ENCODE results near the gene GBA3.

Gene GBA3

GRCh38 chr4:22672944-22673343, 19.8 kb upstream of the GBA3 start:
- Histone ChIP-seq H3K9me3 (replicated peaks; ENCODE audit: low read length) (no peaks in the 10 kb centered on the region), H3K4me3 (ENCODE audit: low read length) (no peak overlapping the region), H3K4me1 (ENCODE audit: control insufficient read depth, insufficient read depth, low read length) (peaks cover 5% of the 10 kb centered on the region), H3K27me3 (ENCODE audit: control insufficient read depth, insufficient read depth, low read length) (no peaks in the 10 kb centered on the region), H3K9ac (ENCODE audit: low read depth, low read length) (no peak overlapping the region), H3K4me2 (ENCODE audit: low read length) (no peak overlapping the region), H3K36me3 (ENCODE audit: insufficient read depth, low read length) (no peaks in the 10 kb centered on the region)

GRCh38 chr4:22674700-22675099, 18.0 kb upstream of the GBA3 start:
- H3K9ac ChIP-seq (ENCODE audit: low read depth, low read length), result no peak overlapping the region
- no peaks in the 10 kb centered on the region for H3K36me3 ChIP-seq (ENCODE audit: insufficient read depth, low read length)
- no peaks in the 10 kb centered on the region for H3K4me1 ChIP-seq (ENCODE audit: control insufficient read depth, insufficient read depth, low read length)
- no peaks in the 10 kb centered on the region for H3K9me3 ChIP-seq (replicated peaks; ENCODE audit: low read length)
- H3K27me3 ChIP-seq (ENCODE audit: control insufficient read depth, insufficient read depth, low read length), result no peaks in the 10 kb centered on the region
- H3K4me2 ChIP-seq (ENCODE audit: low read length), result no peak overlapping the region
- H3K4me3 ChIP-seq (ENCODE audit: low read length), result no peak overlapping the region

GRCh38 chr4:22676063-22676462, 16.7 kb upstream of the GBA3 start:
- Histone ChIP-seq H3K9me3 (replicated peaks; ENCODE audit: low read length) (no peaks in the 10 kb centered on the region), H3K4me1 (ENCODE audit: control insufficient read depth, insufficient read depth, low read length) (no peaks in the 10 kb centered on the region), H3K4me3 (ENCODE audit: low read length) (no peak overlapping the region), H3K4me2 (ENCODE audit: low read length) (no peak overlapping the region), H3K9ac (ENCODE audit: low read depth, low read length) (no peak overlapping the region), H3K36me3 (ENCODE audit: insufficient read depth, low read length) (no peaks in the 10 kb centered on the region), H3K27me3 (ENCODE audit: control insufficient read depth, insufficient read depth, low read length) (no peaks in the 10 kb centered on the region)

- Histone ChIP-seq H3K9ac (ENCODE audit: low read depth, low read length) (no peak overlapping the region), H3K4me2 (ENCODE audit: low read length) (no peak overlapping the region), H3K4me1 (ENCODE audit: control insufficient read depth, insufficient read depth, low read length) (no peaks in the 10 kb centered on the region), H3K9me3 (replicated peaks; ENCODE audit: low read length) (no peaks in the 10 kb centered on the region), H3K4me3 (ENCODE audit: low read length) (no peak overlapping the region), H3K27me3 (ENCODE audit: control insufficient read depth, insufficient read depth, low read length) (no peaks in the 10 kb centered on the region), H3K36me3 (ENCODE audit: insufficient read depth, low read length) (no peaks in the 10 kb centered on the region)
Observed at GRCh38 chr4:22677780-22678179, 15.0 kb upstream of the GBA3 start.

GRCh38 chr4:22678940-22679854, 13.5 kb upstream of the GBA3 start:
- H3K4me3 ChIP-seq (ENCODE audit: low read length), result no peak overlapping the region
- no peaks in the 10 kb centered on the region for H3K36me3 ChIP-seq (ENCODE audit: insufficient read depth, low read length)
- no peaks in the 10 kb centered on the region for H3K9me3 ChIP-seq (replicated peaks; ENCODE audit: low read length)
- no peaks in the 10 kb centered on the region for H3K4me1 ChIP-seq (ENCODE audit: control insufficient read depth, insufficient read depth, low read length)
- H3K27me3 ChIP-seq (ENCODE audit: control insufficient read depth, insufficient read depth, low read length), result peaks cover 4% of the 10 kb centered on the region
- H3K4me2 ChIP-seq (ENCODE audit: low read length), result no peak overlapping the region
- H3K9ac ChIP-seq (ENCODE audit: low read depth, low read length), result no peak overlapping the region

GRCh38 chr4:22680065-22680642, 12.6 kb upstream of the GBA3 start:
- Histone ChIP-seq H3K4me1 (ENCODE audit: control insufficient read depth, insufficient read depth, low read length) (no peaks in the 10 kb centered on the region), H3K4me3 (ENCODE audit: low read length) (no peak overlapping the region), H3K36me3 (ENCODE audit: insufficient read depth, low read length) (no peaks in the 10 kb centered on the region), H3K9ac (ENCODE audit: low read depth, low read length) (no peak overlapping the region), H3K9me3 (replicated peaks; ENCODE audit: low read length) (no peaks in the 10 kb centered on the region), H3K27me3 (ENCODE audit: control insufficient read depth, insufficient read depth, low read length) (peaks cover 13% of the 10 kb centered on the region), H3K4me2 (ENCODE audit: low read length) (no peak overlapping the region)

GRCh38 chr4:22683726-22684125, 9.0 kb upstream of the GBA3 start:
- Histone ChIP-seq H3K4me2 (ENCODE audit: low read length) (no peak overlapping the region), H3K9me3 (replicated peaks; ENCODE audit: low read length) (no peaks in the 10 kb centered on the region), H3K9ac (ENCODE audit: low read depth, low read length) (no peak overlapping the region), H3K27me3 (ENCODE audit: control insufficient read depth, insufficient read depth, low read length) (peaks cover 20% of the 10 kb centered on the region), H3K4me1 (ENCODE audit: control insufficient read depth, insufficient read depth, low read length) (no peaks in the 10 kb centered on the region), H3K4me3 (ENCODE audit: low read length) (no peak overlapping the region), H3K36me3 (ENCODE audit: insufficient read depth, low read length) (no peaks in the 10 kb centered on the region)

- no peaks in the 10 kb centered on the region for H3K4me1 ChIP-seq (ENCODE audit: control insufficient read depth, insufficient read depth, low read length)
- H3K4me3 ChIP-seq (ENCODE audit: low read length), result no peak overlapping the region
- H3K4me2 ChIP-seq (ENCODE audit: low read length), result no peak overlapping the region
- H3K9me3 ChIP-seq (replicated peaks; ENCODE audit: low read length), result no peaks in the 10 kb centered on the region
- no peak overlapping the region for H3K9ac ChIP-seq (ENCODE audit: low read depth, low read length)
- H3K27me3 ChIP-seq (ENCODE audit: control insufficient read depth, insufficient read depth, low read length), result peaks cover 20% of the 10 kb centered on the region
- H3K36me3 ChIP-seq (ENCODE audit: insufficient read depth, low read length), result no peaks in the 10 kb centered on the region
Observed at GRCh38 chr4:22686141-22686540, 6.6 kb upstream of the GBA3 start.

- H3K4me1 ChIP-seq (ENCODE audit: control insufficient read depth, insufficient read depth, low read length), result no peaks in the 10 kb centered on the region
- H3K9me3 ChIP-seq (replicated peaks; ENCODE audit: low read length), result no peaks in the 10 kb centered on the region
- H3K4me3 ChIP-seq (ENCODE audit: low read length), result no peak overlapping the region
- no peak overlapping the region for H3K9ac ChIP-seq (ENCODE audit: low read depth, low read length)
- H3K4me2 ChIP-seq (ENCODE audit: low read length), result no peak overlapping the region
- peaks cover 34% of the 10 kb centered on the region for H3K27me3 ChIP-seq (ENCODE audit: control insufficient read depth, insufficient read depth, low read length)
- H3K36me3 ChIP-seq (ENCODE audit: insufficient read depth, low read length), result no peaks in the 10 kb centered on the region
Observed at GRCh38 chr4:22688236-22688635, 4.5 kb upstream of the GBA3 start.

GRCh38 chr4:22689428-22689827, 3.3 kb upstream of the GBA3 start:
- Histone ChIP-seq H3K4me2 (ENCODE audit: low read length) (no peak overlapping the region), H3K9me3 (replicated peaks; ENCODE audit: low read length) (no peaks in the 10 kb centered on the region), H3K27me3 (ENCODE audit: control insufficient read depth, insufficient read depth, low read length) (peaks cover 38% of the 10 kb centered on the region), H3K9ac (ENCODE audit: low read depth, low read length) (no peak overlapping the region), H3K4me3 (ENCODE audit: low read length) (no peak overlapping the region), H3K36me3 (ENCODE audit: insufficient read depth, low read length) (no peaks in the 10 kb centered on the region), H3K4me1 (ENCODE audit: control insufficient read depth, insufficient read depth, low read length) (no peaks in the 10 kb centered on the region)

GRCh38 chr4:22695029-22695428, 2.3 kb downstream of the GBA3 start:
- Histone ChIP-seq H3K4me1 (ENCODE audit: control insufficient read depth, insufficient read depth, low read length) (no peaks in the 10 kb centered on the region), H3K4me3 (ENCODE audit: low read length) (no peak overlapping the region), H3K9ac (ENCODE audit: low read depth, low read length) (no peak overlapping the region), H3K36me3 (ENCODE audit: insufficient read depth, low read length) (no peaks in the 10 kb centered on the region), H3K9me3 (replicated peaks; ENCODE audit: low read length) (no peaks in the 10 kb centered on the region), H3K4me2 (ENCODE audit: low read length) (no peak overlapping the region), H3K27me3 (ENCODE audit: control insufficient read depth, insufficient read depth, low read length) (peaks cover 29% of the 10 kb centered on the region)

- Histone ChIP-seq H3K36me3 (ENCODE audit: insufficient read depth, low read length) (no peaks in the 10 kb centered on the region), H3K4me2 (ENCODE audit: low read length) (no peak overlapping the region), H3K4me3 (ENCODE audit: low read length) (no peak overlapping the region), H3K27me3 (ENCODE audit: control insufficient read depth, insufficient read depth, low read length) (peaks cover 29% of the 10 kb centered on the region), H3K4me1 (ENCODE audit: control insufficient read depth, insufficient read depth, low read length) (no peaks in the 10 kb centered on the region), H3K9ac (ENCODE audit: low read depth, low read length) (no peak overlapping the region), H3K9me3 (replicated peaks; ENCODE audit: low read length) (no peaks in the 10 kb centered on the region)
Observed at GRCh38 chr4:22695917-22696316, 3.2 kb downstream of the GBA3 start.
